Stomach (tissue), 9 donors: Measurements from ENCODE around the gene MOB4. TPM values are rescaled to one million over a fixed set of nuclear protein-coding genes. Genes with fewer than 3 reads are reported as not detected.
A peak's percentile ranks its signal among the peaks of the same experiment; 100 is the strongest.

Experiments
- DNase-seq, 2 donors: peaks; one replicate each; pipeline versions ENCODE4 v3.0.0 to v3.0.0-alpha.2; 2013 to 2019
- H3K27ac ChIP-seq, 5 donors: fragments of 200-600 bp in 4 of 5; sonication (generic) in 4 of 5; one replicate each; pipeline ENCODE4 v1.5.1; 2013 to 2019; ENCODE audit warnings: mild to moderate bottlenecking in 1 of 5, moderate library complexity in 1 of 5
- H3K27me3 ChIP-seq, 3 donors: fragments of 200-600 bp; sonication (generic); one replicate each; pipeline ENCODE4 v1.5.1; 2017 to 2019; ENCODE audit warnings: mixed run types in 1 of 3
- H3K36me3 ChIP-seq, 4 donors: fragments of 200-600 bp; sonication (generic); 1 replicate in 3 of 4; 2 replicates in 1 of 4; pipeline ENCODE4 v1.5.1; 2016 to 2019
- H3K4me1 ChIP-seq, 4 donors: fragments of 200-600 bp; sonication (generic); one replicate each; pipeline ENCODE4 v1.5.1; 2016 to 2019
- H3K4me3 ChIP-seq, 4 donors: fragments of 200-600 bp; sonication (generic) in 3 of 4; one replicate each; pipeline ENCODE4 v1.5.1; 2016 to 2019; ENCODE audit warnings: mild to moderate bottlenecking in 1 of 4
- H3K9me3 ChIP-seq, 4 donors: fragments of 200-600 bp; sonication (generic); one replicate each; pipeline ENCODE4 v1.5.1; 2016 to 2019
- EP300 ChIP-seq: sonication (generic); formaldehyde crosslinking; IDR thresholded peaks from one replicate; pipeline ENCODE4 v1.6.1; 2017; ENCODE audit warnings: antibody characterized with exemption
- POLR2A ChIP-seq, 4 donors: fragments of 450-650 bp; IDR thresholded peaks; one replicate each; pipeline ENCODE4 v1.6.1; 2016; ENCODE audit warnings: antibody characterized with exemption in 4 of 4, control low read depth in 2 of 4, mild to moderate bottlenecking in 1 of 4, moderate library complexity in 1 of 4
- POLR2AphosphoS5 ChIP-seq, 3 donors: sonication (generic); formaldehyde crosslinking; IDR thresholded peaks; one replicate each; pipeline ENCODE4 v1.6.1; 2016; ENCODE audit warnings: antibody characterized with exemption in 3 of 3
- WGBS, 5 donors: extraction: QIAGEN DNeasy Blood & Tissue Kit in 3 of 5; methylation state at CpG; one replicate each; pipeline versions ENCODE4 v1.1.5 to v1.1.7; 2013 to 2018; 5-methylcytosine and 5-hydroxymethylcytosine counted together
- intact Hi-C: fragments of 100-400 bp; cut with DNase I; formaldehyde crosslinking; loops from one replicate; pipeline ENCODE4 v1.15.1; 2023; ENCODE audit warnings: low total_unique reads
- polyA plus RNA-seq, 3 donors: library from polyadenylated mRNA; stranded (reverse); fragments of 200-250 nt; gene quantifications; one replicate each; pipeline ENCODE4 v1.2.3, GENCODE V29; 2013
- total RNA-seq, 5 donors: library from RNA; depleted of rRNA; stranded (reverse); fragments of >200 nt; gene quantifications; one replicate each; pipeline versions ENCODE4 v1.1.0 to v1.2.3, GENCODE V29; 2014 to 2016
- TF ChIP-seq, protein P1 (sequence below), 7 experiments: fragments of 450-650 bp in 4 of 7; fragments of 200-600 bp in 3 of 7; sonication (generic) in 3 of 7; IDR thresholded peaks; one replicate each; pipeline ENCODE4 v1.5.1; 2016 to 2019; ENCODE audit warnings: antibody characterized with exemption in 7 of 7, control low read depth in 2 of 7, mild to moderate bottlenecking in 1 of 7
- donor health status: healthy with polysubstance abuse.
- donor health status: Bipolar disorder and iron deficiency.
- donor health status: healthy.

Gene MOB4
- total and polyA plus RNA-seq, 8 donors = 2.6 to 56.0 (median 27.2) TPM

DNA sequence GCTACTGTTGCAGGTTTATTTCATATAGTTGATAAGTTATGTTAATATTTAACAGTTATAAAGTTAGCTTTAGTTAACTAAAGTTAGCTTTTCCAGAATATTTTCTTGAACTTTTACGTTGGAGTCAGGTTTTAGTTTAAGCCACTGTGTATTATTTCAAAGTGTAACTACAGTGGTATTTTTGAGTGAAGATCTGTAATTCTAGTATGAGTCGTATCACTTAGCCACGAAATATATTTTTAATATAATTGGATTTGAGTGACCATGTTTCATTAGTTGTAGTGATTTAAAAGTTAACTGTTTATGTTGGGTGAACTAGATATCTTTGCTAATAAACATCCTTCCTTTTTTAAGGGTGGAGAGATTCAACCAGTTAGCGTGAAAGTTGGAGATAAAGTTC is 13.2 kb upstream of the MOB4 start:
- Histone ChIP-seq H3K27me3 (no peaks in the 10 kb centered on the region), H3K4me3 (peak overlapping the region in 2 of 4 donors; percentile 78 to 90), H3K27ac (peak overlapping the region in 3 of 5 donors; percentile 98 to 100 (median 98)), H3K36me3 (peaks cover 3 to 37% (median 24%) of the 10 kb centered on the region in 4 donors), H3K4me1 (peaks cover 22 to 39% (median 29%) of the 10 kb centered on the region in 4 donors), H3K9me3 (no peaks in the 10 kb centered on the region)
- 45 to 60% (median 50%) methylated on average over 4 of the region's 4 CpGs for WGBS, 5 donors
- DNase-seq = no peak
- TF ChIP-seq, protein P1, sequence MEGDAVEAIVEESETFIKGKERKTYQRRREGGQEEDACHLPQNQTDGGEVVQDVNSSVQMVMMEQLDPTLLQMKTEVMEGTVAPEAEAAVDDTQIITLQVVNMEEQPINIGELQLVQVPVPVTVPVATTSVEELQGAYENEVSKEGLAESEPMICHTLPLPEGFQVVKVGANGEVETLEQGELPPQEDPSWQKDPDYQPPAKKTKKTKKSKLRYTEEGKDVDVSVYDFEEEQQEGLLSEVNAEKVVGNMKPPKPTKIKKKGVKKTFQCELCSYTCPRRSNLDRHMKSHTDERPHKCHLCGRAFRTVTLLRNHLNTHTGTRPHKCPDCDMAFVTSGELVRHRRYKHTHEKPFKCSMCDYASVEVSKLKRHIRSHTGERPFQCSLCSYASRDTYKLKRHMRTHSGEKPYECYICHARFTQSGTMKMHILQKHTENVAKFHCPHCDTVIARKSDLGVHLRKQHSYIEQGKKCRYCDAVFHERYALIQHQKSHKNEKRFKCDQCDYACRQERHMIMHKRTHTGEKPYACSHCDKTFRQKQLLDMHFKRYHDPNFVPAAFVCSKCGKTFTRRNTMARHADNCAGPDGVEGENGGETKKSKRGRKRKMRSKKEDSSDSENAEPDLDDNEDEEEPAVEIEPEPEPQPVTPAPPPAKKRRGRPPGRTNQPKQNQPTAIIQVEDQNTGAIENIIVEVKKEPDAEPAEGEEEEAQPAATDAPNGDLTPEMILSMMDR (IDR thresholded peaks at IDR 0.05) = no peak
- no peak for TF ChIP-seq EP300
- no peak for TF ChIP-seq POLR2A (IDR thresholded peaks at IDR 0.05)
- TF ChIP-seq POLR2AphosphoS5 (IDR thresholded peaks at IDR 0.05) = no peak
- intact Hi-C loops = no loop called here

DNA sequence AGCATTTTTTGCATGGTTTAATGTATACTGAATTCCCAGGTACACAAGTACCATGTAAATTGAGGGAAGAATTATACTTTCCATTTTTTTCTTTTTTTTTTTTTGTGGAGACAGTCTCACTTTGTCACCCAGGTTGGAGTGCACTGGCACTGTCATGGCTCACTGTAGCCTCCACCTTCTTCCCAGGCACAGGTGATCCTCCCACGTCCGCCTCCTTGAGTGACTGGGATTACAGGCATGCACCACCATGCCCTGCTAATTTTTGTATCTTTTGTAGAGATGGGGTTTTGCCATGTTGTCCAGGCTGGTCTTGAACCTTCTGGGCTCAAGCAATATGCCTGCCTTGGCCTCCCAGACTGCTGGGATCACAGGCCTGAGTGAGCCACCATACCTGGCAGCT is 11.9 kb upstream of the MOB4 start:
- no peaks in the 10 kb centered on the region for H3K27me3 ChIP-seq
- peaks cover 11 to 27% (median 20%) of the 10 kb centered on the region in 4 donors for H3K4me1 ChIP-seq
- WGBS, 5 donors = 88 to 98% (median 96%) methylated on average over 2 of the region's 2 CpGs
- no peaks in the 10 kb centered on the region for H3K9me3 ChIP-seq
- H3K36me3 ChIP-seq = peaks cover 3 to 41% (median 24%) of the 10 kb centered on the region in 4 donors
- intact Hi-C loops = no loop called here
- no peak overlapping the region for H3K4me3 ChIP-seq
- H3K27ac ChIP-seq = no peak overlapping the region
- TF ChIP-seq, protein P1 (IDR thresholded peaks at IDR 0.05) = no peak
- no peak for TF ChIP-seq POLR2AphosphoS5 (IDR thresholded peaks at IDR 0.05)
- TF ChIP-seq POLR2A (IDR thresholded peaks at IDR 0.05) = no peak
- no peak for TF ChIP-seq EP300
- DNase-seq = no peak

DNA sequence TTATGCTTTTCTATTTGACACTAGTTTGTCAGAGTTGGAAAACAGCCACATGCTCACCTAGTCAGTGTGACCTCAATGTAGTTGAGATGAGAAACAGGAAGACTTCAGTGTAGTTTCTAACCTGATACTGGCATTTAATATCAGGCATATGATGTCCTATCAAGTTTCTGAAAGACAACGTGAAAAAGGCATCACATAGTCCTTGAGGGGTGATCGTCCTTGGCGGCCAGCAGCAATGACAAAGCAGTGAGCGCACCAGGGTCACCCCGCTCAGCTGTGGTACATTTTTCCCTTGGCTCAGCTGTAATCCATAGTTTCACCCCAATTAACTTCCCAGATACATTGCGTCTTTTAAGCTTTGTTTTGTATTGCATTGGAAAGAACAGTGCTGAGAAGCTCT is 11.4 kb upstream of the MOB4 start:
- DNase-seq = no peak
- Histone ChIP-seq H3K4me1 (peaks cover 11 to 27% (median 20%) of the 10 kb centered on the region in 4 donors), H3K9me3 (no peaks in the 10 kb centered on the region), H3K4me3 (no peak overlapping the region), H3K27me3 (no peaks in the 10 kb centered on the region), H3K27ac (no peak overlapping the region), H3K36me3 (peaks cover 3 to 41% (median 24%) of the 10 kb centered on the region in 4 donors)
- TF ChIP-seq, protein P1 (IDR thresholded peaks at IDR 0.05) = no peak
- no peak for TF ChIP-seq EP300
- TF ChIP-seq POLR2AphosphoS5 (IDR thresholded peaks at IDR 0.05) = no peak
- no peak for TF ChIP-seq POLR2A (IDR thresholded peaks at IDR 0.05)
- WGBS, 5 donors = 87 to 92% (median 90%) methylated on average over 6 of the region's 6 CpGs
- intact Hi-C loops = no loop called here

DNA sequence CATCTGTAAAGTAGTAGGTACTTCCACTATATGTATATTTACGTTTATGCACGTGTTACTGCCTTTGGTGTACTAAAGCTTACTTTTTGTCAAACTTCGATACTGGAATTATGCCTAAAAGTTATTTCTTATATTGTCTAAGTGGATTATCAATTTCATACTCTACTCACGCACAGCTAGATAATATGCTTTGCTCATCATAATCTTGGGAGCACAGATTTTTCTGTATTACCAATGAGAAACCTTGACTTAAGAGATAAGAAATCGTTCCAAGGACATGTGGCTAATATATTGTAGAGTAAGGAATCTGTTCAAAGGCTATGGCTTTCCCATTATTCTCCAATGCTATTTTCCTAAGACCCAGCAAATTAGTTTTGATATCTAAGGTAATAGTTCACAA is 9.2 kb upstream of the MOB4 start:
- DNase-seq = no peak
- no peak overlapping the region for H3K4me3 ChIP-seq
- intact Hi-C loops = no loop called here
- TF ChIP-seq EP300 = no peak
- TF ChIP-seq POLR2A (IDR thresholded peaks at IDR 0.05) = no peak
- no peak for TF ChIP-seq POLR2AphosphoS5 (IDR thresholded peaks at IDR 0.05)
- TF ChIP-seq, protein P1 (IDR thresholded peaks at IDR 0.05) = no peak
- 86 to 91% (median 88%) methylated on average over 5 of the region's 5 CpGs for WGBS, 5 donors
- H3K27me3 ChIP-seq = no peaks in the 10 kb centered on the region
- peaks cover 7 to 16% (median 12%) of the 10 kb centered on the region in 4 donors for H3K4me1 ChIP-seq
- no peak overlapping the region for H3K27ac ChIP-seq
- H3K36me3 ChIP-seq = peaks cover 3 to 41% (median 24%) of the 10 kb centered on the region in 4 donors
- no peaks in the 10 kb centered on the region for H3K9me3 ChIP-seq
